Activated CD8-positive, alpha-beta memory T cell treated with anti-CD3 and anti-CD28 coated beads for 1 hour (primary cell): Measurements from ENCODE around the gene WDFY2.

ENCODE experiments used
- DNase-seq, 2 donors: peaks; one replicate each; pipeline ENCODE4 v3.0.0-alpha.2; 2020; ENCODE audit warnings: low read depth in 1 of 2; ENCODE audit errors: extremely low read depth in 1 of 2

The WDFY2 gene

DNA sequence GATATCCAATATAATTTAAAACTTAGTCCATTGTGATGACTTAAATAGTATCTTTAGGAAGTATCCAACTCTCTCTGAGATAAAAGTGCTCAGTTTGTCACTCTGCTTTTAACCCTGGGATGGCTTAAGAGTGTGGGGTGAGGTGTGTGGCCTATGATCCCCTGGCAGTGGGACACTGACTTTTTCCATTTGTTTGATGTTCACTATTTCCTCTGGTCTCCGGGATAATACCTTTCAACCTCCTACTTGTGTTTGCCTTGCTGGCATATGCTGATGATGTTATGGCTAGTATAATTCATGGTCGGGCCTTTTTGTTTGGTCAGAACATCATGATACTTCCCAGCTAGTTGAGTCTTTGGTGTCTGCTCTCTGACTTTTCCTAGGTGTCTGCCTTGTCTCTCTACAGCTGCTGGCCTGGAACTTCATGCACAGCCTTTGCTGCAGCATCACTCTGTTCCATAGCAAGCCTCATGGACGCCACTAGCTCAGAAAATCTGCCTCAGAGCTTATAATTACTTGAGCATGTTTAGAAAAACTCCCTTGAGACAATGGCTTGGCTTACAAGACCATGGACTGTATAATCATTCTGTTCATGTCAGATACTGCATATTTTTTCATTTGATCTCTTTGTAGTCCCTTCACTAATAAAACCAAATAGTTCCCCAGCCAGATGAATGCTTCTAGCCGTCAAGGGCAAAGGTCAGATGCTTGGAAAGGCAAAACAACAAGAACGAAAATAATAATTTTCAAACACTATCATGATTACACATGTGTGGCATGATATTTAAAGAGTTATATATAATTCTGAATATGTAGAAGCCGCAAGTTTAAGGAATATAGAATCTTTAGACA lies 75.2 kb downstream of the WDFY2 start:
- no peak for DNase-seq

DNA sequence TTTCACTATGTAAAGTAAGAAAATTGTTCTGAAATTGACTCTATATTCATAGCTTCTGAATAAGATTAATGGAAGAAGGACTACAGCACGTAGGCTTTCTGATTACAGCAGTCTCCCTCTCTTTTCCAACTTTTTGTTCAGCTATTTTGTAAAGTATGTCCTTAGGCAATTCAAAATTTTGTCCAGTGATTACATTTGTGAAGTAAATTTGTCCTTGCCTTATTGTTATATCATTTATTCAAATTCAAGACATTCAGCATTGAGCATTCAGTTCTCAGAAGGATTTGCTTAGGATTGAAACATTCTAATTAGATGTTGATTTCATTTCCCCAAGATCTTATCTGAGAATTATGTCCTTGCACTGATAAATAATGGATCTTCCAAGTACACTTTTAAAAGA lies 76.6 kb downstream of the WDFY2 start:
- DNase-seq, result no peak

DNA sequence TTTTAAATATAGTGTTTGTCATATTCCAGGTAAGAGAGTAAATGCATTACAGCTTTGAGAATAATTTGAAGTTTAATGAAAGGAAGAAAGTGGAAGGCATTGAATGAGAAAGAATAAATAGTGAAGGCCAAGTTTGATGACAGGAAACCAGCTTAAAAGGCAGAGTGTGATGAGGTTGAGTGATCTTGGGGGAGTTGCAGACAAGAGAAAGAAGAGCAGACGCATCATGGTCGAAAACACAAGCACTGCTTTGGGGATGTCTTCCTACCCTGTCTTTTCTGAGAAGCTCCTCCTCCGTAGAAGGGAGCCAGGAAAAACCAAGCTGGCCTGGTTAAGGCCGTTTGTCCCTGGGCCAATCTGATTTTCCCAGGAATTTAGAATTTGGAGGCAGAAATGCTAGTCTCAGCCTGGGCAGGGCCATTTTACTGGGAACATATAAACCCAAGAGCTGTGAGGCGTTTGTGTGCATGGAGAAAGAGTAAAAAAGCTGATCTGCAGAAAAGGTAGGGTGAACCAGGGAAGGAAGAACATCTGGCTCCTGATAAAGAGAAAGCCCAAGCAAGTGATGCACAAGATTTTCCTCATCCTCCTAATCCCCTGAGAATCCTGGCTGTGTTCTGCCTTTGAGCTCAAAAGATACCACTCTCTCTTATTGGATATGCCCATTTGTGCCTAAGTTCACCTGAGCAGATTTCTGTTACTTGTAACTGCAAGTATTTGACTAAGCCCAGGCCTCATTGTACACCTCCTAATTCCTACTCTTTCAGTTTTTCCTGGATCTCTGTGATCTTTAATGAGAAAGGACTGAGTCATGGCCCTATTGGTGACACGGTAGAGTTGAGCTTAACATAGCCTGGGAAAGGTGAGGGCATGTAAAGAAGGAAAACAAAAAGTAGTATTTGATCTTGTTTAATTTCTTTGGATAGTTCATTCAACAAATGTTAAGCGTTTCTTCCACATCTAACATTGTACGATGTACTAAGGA lies 80.0 kb downstream of the WDFY2 start:
- DNase-seq, result no peak

DNA sequence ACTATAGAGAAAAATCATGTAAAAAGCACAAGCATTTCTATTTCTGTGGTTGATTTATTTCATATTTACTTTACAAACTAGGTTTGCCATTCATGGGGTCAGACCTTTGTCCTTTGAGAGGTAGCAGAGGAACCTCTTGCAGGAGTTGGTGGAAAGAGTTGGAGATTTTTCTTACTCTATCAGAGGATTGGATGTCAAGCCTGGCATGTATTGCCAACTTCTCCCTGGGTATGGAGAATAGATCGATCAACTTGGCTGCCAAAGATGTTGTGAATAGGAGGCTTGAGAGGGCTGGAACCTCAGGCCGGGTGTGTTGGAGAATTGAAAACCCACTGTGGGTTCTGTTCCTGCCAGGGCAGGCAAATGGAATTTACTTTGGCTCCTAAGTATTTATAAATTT lies 81.2 kb downstream of the WDFY2 start:
- no peak for DNase-seq

DNA sequence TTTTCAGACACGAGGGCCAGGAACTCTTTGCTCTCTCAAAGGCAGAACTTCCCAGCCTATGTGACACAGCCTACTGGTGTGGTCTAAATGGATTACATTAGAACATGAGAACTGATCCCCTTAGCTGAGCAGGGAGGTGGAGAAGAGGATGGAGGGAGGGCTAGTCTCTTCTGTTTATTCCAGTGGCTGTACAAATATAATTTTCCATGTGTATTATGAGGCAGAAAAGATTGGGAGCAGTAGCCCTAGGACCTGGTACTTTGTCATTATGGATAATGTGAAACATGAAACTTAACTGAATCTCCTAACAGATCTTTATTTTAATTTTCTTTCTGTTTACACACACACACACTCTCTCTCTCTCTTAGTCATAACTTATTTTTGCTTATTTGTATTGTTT lies 82.1 kb downstream of the WDFY2 start:
- DNase-seq, result no peak

DNA sequence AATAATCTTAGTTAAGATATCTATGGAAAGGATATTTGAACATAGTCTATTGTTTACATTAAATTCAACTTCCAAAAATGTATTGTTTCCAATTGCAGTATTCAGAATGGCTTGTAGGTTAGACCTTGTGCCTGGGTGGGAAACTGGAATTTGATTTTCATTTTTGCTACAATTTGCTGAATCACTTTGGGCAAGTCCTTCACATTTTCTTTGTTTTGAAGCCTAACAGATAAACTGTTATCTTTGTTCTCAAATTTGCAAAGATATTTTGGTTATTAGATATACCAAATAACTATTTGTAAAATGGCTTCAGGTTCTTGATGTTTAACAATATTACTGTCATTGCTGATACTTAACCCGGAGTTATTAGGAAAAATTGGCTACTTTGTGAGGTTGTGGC lies 82.6 kb downstream of the WDFY2 start:
- no peak for DNase-seq

DNA sequence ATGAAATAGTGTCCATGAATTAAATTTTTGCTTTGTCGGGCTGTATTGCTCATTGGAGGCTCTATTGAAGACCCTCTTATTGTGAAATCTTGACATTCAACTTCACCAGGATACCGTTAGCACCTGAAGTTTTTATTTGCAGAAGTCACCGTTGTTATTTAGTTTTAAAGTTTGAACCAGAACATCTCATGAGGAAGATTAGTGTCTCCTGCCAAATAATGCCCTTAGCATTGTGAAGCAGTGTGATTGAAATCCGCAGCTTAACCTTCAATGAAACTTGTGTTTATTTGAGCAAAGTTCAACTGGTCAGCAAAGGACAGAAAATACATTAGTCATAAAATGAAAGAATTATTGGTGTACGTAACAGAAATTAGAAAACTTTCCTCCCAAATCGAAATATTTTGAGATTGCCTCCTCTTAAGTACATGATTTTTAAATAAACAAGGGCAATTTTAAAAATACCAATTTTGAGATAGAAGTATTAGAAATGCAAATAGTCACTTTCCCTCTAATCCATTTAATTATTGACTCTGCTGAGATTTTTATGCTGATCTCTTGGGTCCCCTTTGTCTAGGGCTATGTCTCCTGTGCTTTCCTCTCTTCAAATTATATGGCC lies 84.4 kb downstream of the WDFY2 start:
- DNase-seq, result no peak

DNA sequence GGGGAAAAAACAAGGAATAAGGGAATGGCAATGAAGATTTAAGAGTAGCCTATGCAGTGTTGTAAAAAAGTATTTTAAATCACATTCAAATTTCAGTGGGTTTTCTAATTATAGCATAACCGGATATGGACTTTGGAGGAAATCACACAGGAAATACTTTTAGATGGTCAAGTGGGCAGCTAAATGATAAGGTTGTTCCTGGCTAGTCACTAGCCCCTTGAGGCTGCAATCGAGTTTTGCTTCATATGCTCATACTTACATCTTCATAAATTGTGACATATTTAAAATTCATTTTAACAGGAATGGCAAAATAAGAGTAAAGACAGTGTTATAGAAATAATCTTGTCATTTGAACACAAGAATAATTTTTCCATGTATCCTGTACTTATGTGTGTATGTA lies 88.9 kb downstream of the WDFY2 start:
- DNase-seq, result no peak

DNA sequence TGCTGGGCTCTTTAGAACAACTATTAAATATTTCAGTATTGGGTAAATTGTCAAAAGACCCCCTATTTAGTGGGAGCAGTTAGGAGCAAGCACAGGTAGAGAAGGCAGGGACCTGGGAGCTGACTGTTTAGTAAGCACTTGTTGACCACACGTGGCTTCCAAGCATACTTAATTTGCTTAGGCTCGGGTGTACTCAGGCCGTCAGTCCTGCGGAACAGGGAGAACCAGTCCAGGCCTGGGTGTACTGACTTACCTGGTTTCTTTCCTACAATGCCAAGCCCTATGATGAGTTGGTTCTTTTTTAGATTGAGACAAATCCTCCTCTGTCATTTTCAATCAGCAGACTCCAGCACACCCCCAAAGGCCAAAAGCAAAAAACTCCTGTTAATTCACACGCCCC lies 90.0 kb downstream of the WDFY2 start:
- no peak for DNase-seq

DNA sequence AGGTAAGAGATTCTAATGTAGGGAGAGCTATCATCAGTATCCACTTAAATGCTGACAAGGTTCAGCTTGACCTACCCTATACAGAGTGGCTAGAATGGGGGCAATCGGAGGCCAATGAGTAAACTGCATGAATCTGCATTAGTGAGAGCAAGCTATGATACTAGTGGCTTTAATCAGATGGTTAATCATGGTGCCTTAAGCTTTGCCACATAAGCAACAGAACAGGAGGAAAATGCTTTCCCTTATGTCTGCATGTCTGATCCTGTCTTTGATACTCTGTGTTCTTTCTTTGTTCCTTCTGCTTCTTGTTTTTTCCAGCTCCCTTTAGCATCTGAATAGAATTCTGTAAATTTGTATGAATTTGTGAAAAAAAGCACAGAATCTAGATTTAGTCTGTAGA lies 91.1 kb downstream of the WDFY2 start:
- no peak for DNase-seq

DNA sequence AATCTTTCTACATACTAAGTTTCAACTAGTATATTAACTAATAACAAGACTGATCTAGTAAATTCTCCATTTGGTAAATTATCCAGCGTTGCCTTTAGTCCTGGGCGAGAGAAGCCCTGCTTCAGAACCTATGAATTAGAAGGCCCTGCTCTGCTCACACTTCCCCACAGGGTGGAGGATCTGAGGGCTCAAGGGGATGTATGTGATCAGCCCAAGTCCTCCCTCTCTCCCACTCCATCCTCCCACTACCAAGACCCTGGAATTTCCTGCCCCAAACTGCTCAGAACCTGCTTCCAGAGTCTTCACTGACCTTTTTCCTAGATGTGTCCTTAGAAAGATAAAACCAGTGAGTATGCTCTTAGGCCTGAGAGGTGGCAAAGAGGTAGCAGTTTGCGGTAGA lies 91.6 kb downstream of the WDFY2 start:
- DNase-seq, result no peak

DNA sequence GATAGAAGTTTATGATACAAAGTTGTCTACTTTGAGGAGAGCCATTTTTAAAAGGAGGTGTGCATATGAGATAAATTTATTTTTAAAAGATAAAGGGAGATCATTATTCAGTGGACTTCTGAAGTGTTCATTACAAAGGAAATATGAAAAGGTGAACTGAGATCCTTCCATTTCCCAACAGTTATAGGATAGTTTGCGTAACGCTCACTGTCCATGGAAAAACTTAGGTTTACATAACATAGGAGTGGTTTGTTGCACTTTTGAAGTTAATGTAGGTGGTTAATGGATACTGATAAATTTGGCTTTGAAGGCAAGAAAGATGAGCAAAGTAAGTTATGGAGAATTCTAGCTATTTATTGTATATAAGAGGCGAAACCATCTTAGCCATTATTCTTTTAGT lies 92.5 kb downstream of the WDFY2 start:
- DNase-seq, result no peak

DNA sequence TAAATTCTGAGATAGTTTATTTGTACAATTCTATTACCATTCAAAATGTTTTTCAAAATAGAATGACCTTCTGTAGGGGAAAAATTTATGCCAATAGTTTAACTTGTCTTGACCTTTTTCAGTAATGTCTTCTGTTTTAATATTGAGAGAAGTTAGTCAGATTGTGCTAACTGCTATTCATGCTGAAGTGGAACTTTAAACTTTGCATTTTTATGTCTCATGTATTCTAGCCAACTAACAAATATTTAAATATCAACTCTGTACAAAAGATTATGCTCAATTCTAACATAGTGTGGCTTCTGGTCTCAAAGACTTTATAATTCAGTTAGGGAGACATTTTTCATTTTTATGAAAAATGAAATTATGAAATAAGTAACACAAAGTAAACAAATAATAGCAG lies 94.2 kb downstream of the WDFY2 start:
- DNase-seq, result no peak

DNA sequence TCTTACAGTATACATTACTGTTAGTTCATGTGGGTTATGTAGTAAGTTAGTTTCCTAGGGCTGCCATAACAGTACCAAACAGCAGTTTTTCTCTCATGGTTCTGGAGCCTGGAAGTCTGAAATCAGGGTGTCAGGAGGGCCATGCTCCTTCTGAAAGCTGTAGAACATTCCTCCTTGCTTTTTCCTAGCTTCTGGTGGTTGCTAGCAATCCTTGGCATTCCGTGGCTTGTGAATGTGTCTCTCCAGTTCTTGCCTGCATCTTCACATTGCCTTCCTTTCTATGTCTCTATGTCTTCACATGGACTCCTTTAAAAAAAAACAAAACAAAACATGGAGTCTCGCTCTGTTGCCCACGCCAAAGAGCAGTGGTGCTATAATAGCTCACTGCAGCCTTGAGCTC lies 95.4 kb downstream of the WDFY2 start:
- no peak for DNase-seq

DNA sequence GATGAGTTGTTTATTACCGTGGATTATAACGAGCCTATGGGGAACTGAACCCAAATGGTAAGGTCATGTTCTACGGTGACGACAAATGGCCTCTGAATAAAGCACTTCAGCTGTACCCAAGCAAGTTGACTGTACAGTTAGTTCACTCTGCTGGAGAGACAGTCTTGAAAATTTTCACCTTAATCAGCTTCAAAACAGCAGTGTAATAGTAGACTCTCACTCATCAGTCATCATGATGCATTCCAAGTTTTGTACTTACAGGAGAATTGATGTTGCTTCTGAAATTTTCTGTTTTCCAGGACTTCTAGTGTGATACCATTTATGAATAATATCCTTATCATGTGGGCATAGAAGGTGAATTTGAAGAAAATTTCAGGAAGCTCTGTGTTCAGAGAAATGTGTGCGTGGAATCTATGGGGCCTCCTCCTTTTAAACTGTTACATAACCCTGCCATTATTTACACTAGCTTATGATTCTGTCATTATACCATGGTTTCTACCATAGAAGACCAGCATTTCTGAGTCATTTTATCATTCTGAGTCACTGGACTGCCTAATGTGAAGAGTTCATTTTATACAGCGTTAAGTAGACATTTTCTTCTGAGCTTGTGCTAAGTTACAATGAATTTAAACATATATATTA lies 96.9 kb downstream of the WDFY2 start:
- DNase-seq, result no peak

DNA sequence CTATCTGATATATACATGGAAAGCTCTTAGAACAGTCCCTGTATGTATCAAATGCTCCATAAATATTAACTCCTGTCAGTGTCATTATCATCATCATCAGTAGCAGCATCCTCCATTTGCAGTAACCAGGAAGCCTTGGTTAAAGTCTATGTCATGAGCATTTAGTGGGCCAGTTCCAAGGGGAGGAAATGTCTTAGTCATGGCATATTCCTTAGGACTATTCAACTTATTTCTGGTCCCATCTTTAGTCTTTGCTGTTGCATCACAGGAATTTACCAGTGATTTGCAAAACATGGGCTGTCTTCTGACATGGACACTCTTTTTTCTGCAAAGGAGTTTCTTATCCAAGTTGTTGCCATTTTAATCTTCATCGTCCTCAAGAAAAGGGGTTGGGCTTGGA lies 98.4 kb downstream of the WDFY2 start:
- DNase-seq, result no peak

DNA sequence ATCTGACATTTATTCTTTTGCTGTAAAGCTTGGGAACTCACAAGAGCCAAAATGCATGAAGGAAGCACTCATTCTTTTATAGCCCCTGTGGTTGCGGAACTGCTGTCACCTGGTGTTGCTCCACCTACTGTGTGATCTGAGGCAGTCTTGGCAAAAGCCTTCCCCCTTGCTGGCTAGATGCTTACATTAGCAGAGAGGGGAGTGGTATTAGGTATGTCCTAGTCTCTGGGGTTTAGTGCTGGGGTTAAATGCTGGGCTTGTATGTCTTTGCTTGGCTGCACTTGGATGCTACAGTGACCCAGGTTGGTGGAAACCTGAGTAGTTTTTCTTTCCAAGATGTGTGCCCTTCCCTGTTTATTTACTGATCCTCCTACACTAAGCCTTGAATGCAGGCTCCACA lies 99.3 kb downstream of the WDFY2 start:
- no peak for DNase-seq

DNA sequence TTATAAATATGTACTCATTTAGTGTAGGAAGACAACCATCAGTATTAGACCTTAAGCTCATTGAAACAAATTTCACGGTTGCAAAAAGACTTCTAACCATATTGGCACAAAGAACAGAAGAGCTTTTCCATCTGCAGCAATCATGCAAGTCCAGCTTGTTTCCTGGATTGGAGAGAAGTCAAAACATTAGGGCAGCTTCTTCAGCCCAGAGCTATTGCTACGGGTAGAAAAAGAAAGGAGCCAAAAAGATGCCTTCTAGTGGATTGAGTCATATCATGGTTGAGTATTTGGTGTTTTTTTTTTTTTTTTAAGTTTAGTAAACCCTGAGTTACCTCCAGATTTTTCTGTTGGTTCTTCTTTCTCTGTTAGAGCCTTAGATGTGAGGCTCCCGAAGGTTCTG lies 99.8 kb downstream of the WDFY2 start:
- no peak for DNase-seq

DNA sequence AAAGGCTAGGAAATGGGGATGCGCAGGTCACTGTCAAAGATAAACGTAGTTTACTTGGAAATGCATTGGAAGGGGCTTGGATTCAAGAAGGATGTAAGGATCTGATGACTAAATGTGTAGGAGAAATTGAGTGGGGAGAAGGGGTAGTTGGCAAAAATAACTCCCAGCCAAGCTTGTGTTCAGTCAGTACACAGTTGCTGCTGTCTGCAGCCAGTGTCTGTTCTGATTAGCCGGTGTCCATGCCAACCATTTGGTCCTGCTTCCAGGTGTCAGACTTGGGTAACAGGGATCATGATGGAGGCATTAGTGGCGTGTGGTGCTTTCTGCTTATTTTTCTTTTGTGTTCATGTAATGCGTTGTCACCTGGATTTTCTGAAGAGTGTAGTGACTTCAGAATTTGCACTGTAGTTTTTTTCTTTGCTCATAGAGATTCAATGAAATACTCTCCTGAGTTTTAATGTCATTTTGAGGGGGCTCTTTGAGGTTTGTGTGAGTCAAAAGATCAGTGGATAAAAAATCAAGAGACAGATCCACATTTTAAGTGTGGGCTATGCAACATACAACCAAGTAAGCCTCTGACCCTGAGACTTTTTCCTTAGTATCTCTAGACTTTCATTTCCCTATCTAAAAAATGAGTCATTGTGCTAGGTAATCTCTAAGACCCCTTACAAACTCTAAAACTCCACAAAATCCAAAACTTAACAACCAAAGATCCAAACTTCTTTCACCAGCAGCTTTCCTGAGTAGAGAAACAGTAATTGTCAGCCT lies 103.9 kb downstream of the WDFY2 start:
- DNase-seq, result no peak

DNA sequence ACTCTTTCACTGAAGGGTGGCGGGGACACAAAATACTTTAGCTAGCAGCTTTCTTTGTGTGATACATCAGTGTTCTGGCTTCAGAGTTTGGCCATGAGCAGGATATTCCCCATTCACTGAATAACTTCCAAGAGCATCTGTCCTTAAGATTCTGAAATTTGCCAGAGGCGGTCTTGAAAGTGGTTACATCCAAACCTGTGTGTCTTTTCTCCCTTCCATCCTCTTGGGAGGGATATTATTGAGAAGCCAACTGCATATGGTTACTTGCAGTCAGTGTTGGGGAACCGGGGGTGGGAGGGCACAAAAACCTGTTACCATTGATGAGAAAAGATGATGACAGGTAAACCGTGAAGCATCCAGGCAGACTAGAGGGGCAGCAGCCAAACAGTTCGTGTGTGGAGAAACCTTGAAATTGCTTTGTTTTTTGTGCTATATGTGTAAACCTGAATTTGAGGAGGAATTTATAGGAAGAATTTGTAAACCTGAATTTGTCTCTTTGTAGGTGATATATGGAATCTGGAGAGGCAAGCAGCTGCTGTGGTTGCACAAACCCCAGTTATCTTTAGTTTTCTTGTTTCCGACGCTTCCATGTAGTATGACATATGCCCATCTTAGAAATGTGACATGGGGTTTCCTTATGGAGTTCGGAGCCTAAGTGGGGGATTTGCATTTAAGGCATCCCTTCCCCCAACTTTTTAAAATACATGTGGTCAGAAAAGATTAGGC lies 104.8 kb downstream of the WDFY2 start:
- no peak for DNase-seq
